ENCODE measurements around the gene UBE2O.

DNA sequence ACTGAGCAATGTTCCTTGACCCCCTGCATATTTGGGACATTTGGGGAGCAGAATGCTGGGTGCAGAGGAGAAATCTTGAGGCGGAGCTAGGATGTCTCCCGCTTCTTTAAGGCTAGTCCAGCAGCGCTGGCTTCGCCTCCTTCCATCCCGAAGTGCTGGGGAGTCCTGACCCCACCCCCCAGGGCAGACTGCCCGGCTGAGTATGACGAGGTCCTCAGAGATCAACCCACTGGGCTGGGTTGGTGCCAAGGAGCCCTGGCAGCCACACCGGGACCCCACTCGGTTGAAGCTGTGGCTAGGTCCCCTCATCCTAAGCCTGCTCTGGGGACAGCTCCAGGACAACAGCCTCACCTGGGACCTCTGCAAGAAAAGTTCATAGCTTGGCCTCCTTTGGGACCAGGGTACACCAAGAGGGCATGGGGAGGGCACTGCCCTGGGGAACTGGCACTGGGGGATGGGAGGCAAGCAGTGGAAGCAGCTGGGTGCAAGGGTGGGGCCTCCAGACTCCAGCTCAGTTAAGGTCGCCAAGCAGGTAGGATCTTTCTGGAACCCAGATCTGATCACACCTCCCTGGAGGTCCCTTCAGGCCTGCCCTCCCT lies 37.3 kb upstream of the UBE2O start:
- TF ChIP-seq POLR2A (IDR thresholded peaks at IDR 0.05): no peak
- TF ChIP-seq, protein P1, sequence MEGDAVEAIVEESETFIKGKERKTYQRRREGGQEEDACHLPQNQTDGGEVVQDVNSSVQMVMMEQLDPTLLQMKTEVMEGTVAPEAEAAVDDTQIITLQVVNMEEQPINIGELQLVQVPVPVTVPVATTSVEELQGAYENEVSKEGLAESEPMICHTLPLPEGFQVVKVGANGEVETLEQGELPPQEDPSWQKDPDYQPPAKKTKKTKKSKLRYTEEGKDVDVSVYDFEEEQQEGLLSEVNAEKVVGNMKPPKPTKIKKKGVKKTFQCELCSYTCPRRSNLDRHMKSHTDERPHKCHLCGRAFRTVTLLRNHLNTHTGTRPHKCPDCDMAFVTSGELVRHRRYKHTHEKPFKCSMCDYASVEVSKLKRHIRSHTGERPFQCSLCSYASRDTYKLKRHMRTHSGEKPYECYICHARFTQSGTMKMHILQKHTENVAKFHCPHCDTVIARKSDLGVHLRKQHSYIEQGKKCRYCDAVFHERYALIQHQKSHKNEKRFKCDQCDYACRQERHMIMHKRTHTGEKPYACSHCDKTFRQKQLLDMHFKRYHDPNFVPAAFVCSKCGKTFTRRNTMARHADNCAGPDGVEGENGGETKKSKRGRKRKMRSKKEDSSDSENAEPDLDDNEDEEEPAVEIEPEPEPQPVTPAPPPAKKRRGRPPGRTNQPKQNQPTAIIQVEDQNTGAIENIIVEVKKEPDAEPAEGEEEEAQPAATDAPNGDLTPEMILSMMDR (IDR thresholded peaks at IDR 0.05): no peak
